K562 (cell line): ENCODE data around the gene DHRS11. TPM values are rescaled to one million over a fixed set of nuclear protein-coding genes. Genes with fewer than 3 reads are reported as not detected.

Source experiments
- CBFB ChIP-seq: sonication (generic); formaldehyde crosslinking; IDR thresholded peaks from 2 replicates; pipeline ENCODE4 v1.4.0; 2020; ENCODE audit warnings: mild to moderate bottlenecking, missing genetic modification reagents
- CEBPB ChIP-seq: fragments of 450-650 bp; IDR thresholded peaks from 2 replicates; pipeline ENCODE4 v1.6.1; 2016; ENCODE audit warnings: missing genetic modification characterization, missing compliant biosample characterization
- EP300 ChIP-seq: IDR thresholded peaks from 2 replicates; pipeline ENCODE4 v1.6.1; 2012; ENCODE audit warnings: low read length, improper control_type of control experiment
- ESRRA ChIP-seq: fragments of 450-650 bp; IDR thresholded peaks from 2 replicates; pipeline ENCODE4 v1.6.1; 2014; ENCODE audit warnings: low read depth, mild to moderate bottlenecking, moderate library complexity, borderline replicate concordance
- ESRRB ChIP-seq: fragments of 250-450 bp; sonication (Bioruptor Pico); IDR thresholded peaks from 2 replicates; pipeline ENCODE4 v1.5.0; 2020; ENCODE audit warnings: mild to moderate bottlenecking, moderate library complexity, borderline replicate concordance
- FOXK1 ChIP-seq: sonication (generic); formaldehyde crosslinking; IDR thresholded peaks from 2 replicates; pipeline ENCODE4 v1.8.0; 2022; ENCODE audit warnings: missing genetic modification reagents, mild to moderate bottlenecking, borderline replicate concordance
- KAT8 ChIP-seq: fragments of 450-650 bp; IDR thresholded peaks from 2 replicates; pipeline ENCODE4 v1.6.1; 2016; ENCODE audit warnings: low read depth, mild to moderate bottlenecking
- KLF16 ChIP-seq: IDR thresholded peaks from 2 replicates; pipeline ENCODE4 v1.6.1; 2016; ENCODE audit warnings: antibody characterized with exemption
- KLF6 ChIP-seq: fragments of 250-450 bp; sonication (Bioruptor Pico); IDR thresholded peaks from 2 replicates; pipeline ENCODE4 v1.4.0; 2020; ENCODE audit warnings: mild to moderate bottlenecking, moderate library complexity, borderline replicate concordance
- MAZ ChIP-seq, 2 experiments: fragments of 450-650 bp in 1 of 2; sonication (generic) in 1 of 2; formaldehyde crosslinking; IDR thresholded peaks in 1 of 2; conservative IDR thresholded peaks in 1 of 2; 2 replicates each; pipeline versions ENCODE4 v1.4.0 to v1.5.0; 2020; ENCODE audit warnings: mild to moderate bottlenecking in 1 of 2, missing genetic modification reagents in 1 of 2
- MTA2 ChIP-seq: fragments of 450-650 bp; IDR thresholded peaks from 2 replicates; pipeline ENCODE4 v1.6.1; 2016; ENCODE audit warnings: low read depth
- MYNN ChIP-seq, 2 experiments: sonication (generic); formaldehyde crosslinking in 1 of 2; IDR thresholded peaks; 2 replicates each; pipeline versions ENCODE4 v1.5.0 to v1.6.1; 2016 to 2020; ENCODE audit warnings: antibody characterized with exemption in 1 of 2, missing genetic modification reagents in 1 of 2
- RB1 ChIP-seq: fragments of 450-650 bp; IDR thresholded peaks from 2 replicates; pipeline ENCODE4 v1.6.1; 2017; ENCODE audit warnings: low read depth, mild to moderate bottlenecking
- SMARCA5 ChIP-seq: fragments of 450-650 bp; IDR thresholded peaks from 2 replicates; pipeline ENCODE4 v1.6.1; 2016
- U2AF1 ChIP-seq: fragments of 200-400 bp; formaldehyde crosslinking; optimal IDR thresholded peaks from 2 replicates; pipeline ENCODE3; 2017; ENCODE audit warnings: mild to moderate bottlenecking, low read depth, low read length, moderate library complexity
- ZFX ChIP-seq: sonication (generic); formaldehyde crosslinking; IDR thresholded peaks from 2 replicates; pipeline ENCODE4 v1.8.0; 2022; ENCODE audit warnings: mild to moderate bottlenecking, missing genetic modification reagents, moderate library complexity
- polyA plus RNA-seq, 8 experiments: library from polyadenylated mRNA; depleted of rRNA in 4 of 8; stranded (reverse) in 5 of 8; unstranded in 3 of 8; fragments of >200 nt; fragmentation: Nextera tagmentation in 2 of 8; fragmentation: Illumina TruSeq in 1 of 8; extraction: Ambion mirVana in 2 of 8; extraction: Trizol in 1 of 8; gene quantifications; 2 replicates each; pipeline versions ENCODE4 v1.2.1 to v1.2.3, GENCODE V29; 2011 to 2014; ENCODE audit warnings: inconsistent platforms in 1 of 8, missing spikeins in 1 of 8
- total RNA-seq, 7 experiments: library from RNA; depleted of rRNA in 6 of 7; stranded (reverse); fragments of >200 nt in 6 of 7; fragmentation: Illumina TruSeq in 2 of 7; extraction: Trizol in 2 of 7; gene quantifications; 2 replicates each; pipeline versions ENCODE4 v1.2.1 to v1.2.3, GENCODE V29; 2011 to 2021; ENCODE audit warnings: low replicate concordance in 1 of 7
- TF ChIP-seq, protein P1 (sequence below): sonication (generic); formaldehyde crosslinking; IDR thresholded peaks from 2 replicates; pipeline ENCODE4 v1.4.0; 2020; ENCODE audit warnings: mild to moderate bottlenecking, missing genetic modification reagents
- TF ChIP-seq, protein P2 (sequence below): fragments of 250-450 bp; sonication (Bioruptor Pico); IDR thresholded peaks from 2 replicates; pipeline ENCODE4 v1.5.1; 2021; ENCODE audit warnings: mild to moderate bottlenecking
- TF ChIP-seq, protein P3 (sequence below), 3 experiments: IDR thresholded peaks in 2 of 3; conservative IDR thresholded peaks in 1 of 3; 2 replicates each; pipeline ENCODE4 v1.5.1; 2011 to 2012; ENCODE audit warnings: low read length in 3 of 3, mild to moderate bottlenecking in 3 of 3, control low read depth in 2 of 3, improper control_type of control experiment in 1 of 3, inconsistent platforms in 1 of 3, low read depth in 1 of 3, mixed read lengths in 1 of 3, moderate library complexity in 1 of 3; ENCODE audit not compliant: insufficient read depth in 2 of 3
- TF ChIP-seq, protein P4 (sequence below): sonication (generic); formaldehyde crosslinking; IDR thresholded peaks from 2 replicates; pipeline ENCODE4 v1.8.0; 2022; ENCODE audit warnings: mild to moderate bottlenecking, missing genetic modification reagents, borderline replicate concordance
- TF ChIP-seq, protein P5 (sequence below): sonication (generic); formaldehyde crosslinking; IDR thresholded peaks from 2 replicates; pipeline ENCODE4 v1.8.0; 2022; ENCODE audit warnings: mild to moderate bottlenecking, missing genetic modification reagents

DHRS11 gene
- total and polyA plus RNA-seq, 9 of the 15 experiments (the other 6 are each of a cell fraction or from before 2014, with no cell fraction given): 15.2 to 123 (median 59.8) TPM

DNA sequence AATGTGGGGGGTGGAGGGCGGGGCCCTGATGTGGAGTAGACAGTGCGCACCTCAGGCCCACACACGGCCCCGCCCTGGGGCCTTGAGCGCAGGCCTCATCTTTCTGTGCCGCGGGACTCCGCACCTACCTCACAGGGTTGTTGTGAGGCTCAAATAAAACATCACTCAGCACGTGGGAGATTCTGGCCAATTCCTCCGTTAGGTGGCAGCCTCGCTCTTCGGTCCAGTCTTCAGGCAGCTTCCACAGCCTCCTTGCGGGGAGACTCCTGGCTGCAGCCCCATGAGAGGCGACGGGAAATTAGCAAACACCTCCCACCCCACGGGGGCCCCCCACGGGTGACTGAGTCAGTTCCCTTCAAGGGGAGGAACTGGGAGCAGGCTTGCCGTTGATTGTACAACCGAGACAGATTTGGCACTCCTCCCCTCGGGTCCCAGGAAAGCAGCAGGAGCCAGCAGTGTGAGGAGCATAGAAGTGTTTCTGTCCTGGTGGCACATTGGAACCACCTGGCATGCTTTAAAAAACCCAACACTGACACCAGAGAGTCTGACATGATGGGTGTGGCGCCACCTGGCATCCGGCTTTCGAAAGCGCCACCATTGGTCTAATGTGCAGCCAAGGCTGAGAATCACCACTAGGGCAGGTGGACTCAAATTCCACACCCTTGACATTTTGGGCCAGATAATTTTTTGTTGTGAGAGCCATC lies 17.3 kb downstream of the DHRS11 start (continued):
- TF ChIP-seq, protein P1, sequence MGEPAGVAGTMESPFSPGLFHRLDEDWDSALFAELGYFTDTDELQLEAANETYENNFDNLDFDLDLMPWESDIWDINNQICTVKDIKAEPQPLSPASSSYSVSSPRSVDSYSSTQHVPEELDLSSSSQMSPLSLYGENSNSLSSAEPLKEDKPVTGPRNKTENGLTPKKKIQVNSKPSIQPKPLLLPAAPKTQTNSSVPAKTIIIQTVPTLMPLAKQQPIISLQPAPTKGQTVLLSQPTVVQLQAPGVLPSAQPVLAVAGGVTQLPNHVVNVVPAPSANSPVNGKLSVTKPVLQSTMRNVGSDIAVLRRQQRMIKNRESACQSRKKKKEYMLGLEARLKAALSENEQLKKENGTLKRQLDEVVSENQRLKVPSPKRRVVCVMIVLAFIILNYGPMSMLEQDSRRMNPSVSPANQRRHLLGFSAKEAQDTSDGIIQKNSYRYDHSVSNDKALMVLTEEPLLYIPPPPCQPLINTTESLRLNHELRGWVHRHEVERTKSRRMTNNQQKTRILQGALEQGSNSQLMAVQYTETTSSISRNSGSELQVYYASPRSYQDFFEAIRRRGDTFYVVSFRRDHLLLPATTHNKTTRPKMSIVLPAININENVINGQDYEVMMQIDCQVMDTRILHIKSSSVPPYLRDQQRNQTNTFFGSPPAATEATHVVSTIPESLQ: no peak
- no peak for TF ChIP-seq KLF16
- TF ChIP-seq MTA2: no peak
- no peak for TF ChIP-seq MYNN (IDR thresholded peaks at IDR 0.05)
- TF ChIP-seq MYNN (CRISPR knock-in tag; IDR thresholded peaks at IDR 0.05): no peak
- peak; percentile 35; the same call in 1 of the 2 replicates for TF ChIP-seq RB1
- no peak for TF ChIP-seq EP300
- TF ChIP-seq, protein P2, sequence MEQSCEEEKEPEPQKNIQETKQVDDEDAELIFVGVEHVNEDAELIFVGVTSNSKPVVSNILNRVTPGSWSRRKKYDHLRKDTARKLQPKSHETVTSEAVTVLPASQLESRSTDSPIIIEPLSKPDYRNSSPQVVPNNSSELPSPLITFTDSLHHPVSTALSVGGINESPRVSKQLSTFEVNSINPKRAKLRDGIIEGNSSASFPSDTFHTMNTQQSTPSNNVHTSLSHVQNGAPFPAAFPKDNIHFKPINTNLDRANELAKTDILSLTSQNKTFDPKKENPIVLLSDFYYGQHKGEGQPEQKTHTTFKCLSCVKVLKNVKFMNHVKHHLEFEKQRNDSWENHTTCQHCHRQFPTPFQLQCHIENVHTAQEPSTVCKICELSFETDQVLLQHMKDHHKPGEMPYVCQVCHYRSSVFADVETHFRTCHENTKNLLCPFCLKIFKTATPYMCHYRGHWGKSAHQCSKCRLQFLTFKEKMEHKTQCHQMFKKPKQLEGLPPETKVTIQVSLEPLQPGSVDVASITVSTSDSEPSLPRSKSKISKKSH (CRISPR knock-in tag): no peak
- no peak for TF ChIP-seq KLF6 (CRISPR knock-in tag)
- TF ChIP-seq U2AF1: no peak
- no peak for TF ChIP-seq CBFB (CRISPR knock-in tag)
- TF ChIP-seq, protein P3, sequence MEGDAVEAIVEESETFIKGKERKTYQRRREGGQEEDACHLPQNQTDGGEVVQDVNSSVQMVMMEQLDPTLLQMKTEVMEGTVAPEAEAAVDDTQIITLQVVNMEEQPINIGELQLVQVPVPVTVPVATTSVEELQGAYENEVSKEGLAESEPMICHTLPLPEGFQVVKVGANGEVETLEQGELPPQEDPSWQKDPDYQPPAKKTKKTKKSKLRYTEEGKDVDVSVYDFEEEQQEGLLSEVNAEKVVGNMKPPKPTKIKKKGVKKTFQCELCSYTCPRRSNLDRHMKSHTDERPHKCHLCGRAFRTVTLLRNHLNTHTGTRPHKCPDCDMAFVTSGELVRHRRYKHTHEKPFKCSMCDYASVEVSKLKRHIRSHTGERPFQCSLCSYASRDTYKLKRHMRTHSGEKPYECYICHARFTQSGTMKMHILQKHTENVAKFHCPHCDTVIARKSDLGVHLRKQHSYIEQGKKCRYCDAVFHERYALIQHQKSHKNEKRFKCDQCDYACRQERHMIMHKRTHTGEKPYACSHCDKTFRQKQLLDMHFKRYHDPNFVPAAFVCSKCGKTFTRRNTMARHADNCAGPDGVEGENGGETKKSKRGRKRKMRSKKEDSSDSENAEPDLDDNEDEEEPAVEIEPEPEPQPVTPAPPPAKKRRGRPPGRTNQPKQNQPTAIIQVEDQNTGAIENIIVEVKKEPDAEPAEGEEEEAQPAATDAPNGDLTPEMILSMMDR (IDR thresholded peaks at IDR 0.05 in 2 of 3, conservative IDR thresholded peaks at IDR 0.05 in 1 of 3; ENCODE audit: insufficient read depth in 2 of 3, low read depth in 1 of 3, low read length in 3 of 3): peak; percentile 82 to 98 (median 90)
- TF ChIP-seq ESRRA: no peak
- TF ChIP-seq, protein P4, sequence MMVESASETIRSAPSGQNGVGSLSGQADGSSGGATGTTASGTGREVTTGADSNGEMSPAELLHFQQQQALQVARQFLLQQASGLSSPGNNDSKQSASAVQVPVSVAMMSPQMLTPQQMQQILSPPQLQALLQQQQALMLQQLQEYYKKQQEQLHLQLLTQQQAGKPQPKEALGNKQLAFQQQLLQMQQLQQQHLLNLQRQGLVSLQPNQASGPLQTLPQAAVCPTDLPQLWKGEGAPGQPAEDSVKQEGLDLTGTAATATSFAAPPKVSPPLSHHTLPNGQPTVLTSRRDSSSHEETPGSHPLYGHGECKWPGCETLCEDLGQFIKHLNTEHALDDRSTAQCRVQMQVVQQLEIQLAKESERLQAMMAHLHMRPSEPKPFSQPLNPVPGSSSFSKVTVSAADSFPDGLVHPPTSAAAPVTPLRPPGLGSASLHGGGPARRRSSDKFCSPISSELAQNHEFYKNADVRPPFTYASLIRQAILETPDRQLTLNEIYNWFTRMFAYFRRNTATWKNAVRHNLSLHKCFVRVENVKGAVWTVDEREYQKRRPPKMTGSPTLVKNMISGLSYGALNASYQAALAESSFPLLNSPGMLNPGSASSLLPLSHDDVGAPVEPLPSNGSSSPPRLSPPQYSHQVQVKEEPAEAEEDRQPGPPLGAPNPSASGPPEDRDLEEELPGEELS: no peak
- TF ChIP-seq SMARCA5: no peak; the same call in 1 of the 2 replicates
- TF ChIP-seq FOXK1 (CRISPR knock-in tag): no peak
- no peak for TF ChIP-seq MAZ (CRISPR knock-in tag; conservative IDR thresholded peaks at IDR 0.05 in 1 of 2, IDR thresholded peaks at IDR 0.05 in 1 of 2)
- no peak for TF ChIP-seq KAT8
- TF ChIP-seq CEBPB (tag): no peak
- TF ChIP-seq, protein P5, sequence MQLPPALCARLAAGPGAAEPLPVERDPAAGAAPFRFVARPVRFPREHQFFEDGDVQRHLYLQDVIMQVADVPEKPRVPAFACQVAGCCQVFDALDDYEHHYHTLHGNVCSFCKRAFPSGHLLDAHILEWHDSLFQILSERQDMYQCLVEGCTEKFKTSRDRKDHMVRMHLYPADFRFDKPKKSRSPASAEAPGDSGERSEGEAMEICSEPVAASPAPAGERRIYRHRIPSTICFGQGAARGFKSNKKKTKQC (CRISPR knock-in tag): no peak
- TF ChIP-seq ESRRB (CRISPR knock-in tag): no peak
- no peak for TF ChIP-seq ZFX (CRISPR knock-in tag)
